ENCODE measurements around the gene MSX2. TPM values are rescaled to one million over a fixed set of nuclear protein-coding genes. Genes with fewer than 3 reads are reported as not detected.

MSX2 gene
- total and polyA plus RNA-seq, 2 donors (not counting 1 experiment from before 2014, with no cell fraction given): 1.3 to 4.5 TPM

DNA sequence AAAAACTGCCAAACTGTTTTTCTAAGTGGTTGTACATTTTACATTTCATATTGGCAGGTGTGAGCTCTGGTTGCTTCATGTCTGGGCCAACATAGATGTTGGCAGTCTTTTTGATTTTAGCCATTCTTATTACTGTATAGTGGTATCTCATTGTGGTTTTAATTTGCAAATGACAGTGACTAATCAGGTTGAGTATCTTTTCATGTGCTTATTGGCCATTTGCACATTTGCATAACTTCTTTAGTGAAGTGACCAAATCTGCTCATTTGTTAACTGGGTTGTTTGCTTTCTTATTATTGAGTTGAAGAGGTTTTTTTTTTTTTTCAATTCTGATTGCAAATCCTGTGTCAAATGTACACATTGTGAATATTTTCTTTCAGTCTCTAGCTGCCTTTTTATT, 36.9 kb upstream of the MSX2 start:
- TF ChIP-seq EZH2 (IDR thresholded peaks at IDR 0.05; ENCODE audit: low read length, missing control alignments): no peak
- TF ChIP-seq, protein P1, sequence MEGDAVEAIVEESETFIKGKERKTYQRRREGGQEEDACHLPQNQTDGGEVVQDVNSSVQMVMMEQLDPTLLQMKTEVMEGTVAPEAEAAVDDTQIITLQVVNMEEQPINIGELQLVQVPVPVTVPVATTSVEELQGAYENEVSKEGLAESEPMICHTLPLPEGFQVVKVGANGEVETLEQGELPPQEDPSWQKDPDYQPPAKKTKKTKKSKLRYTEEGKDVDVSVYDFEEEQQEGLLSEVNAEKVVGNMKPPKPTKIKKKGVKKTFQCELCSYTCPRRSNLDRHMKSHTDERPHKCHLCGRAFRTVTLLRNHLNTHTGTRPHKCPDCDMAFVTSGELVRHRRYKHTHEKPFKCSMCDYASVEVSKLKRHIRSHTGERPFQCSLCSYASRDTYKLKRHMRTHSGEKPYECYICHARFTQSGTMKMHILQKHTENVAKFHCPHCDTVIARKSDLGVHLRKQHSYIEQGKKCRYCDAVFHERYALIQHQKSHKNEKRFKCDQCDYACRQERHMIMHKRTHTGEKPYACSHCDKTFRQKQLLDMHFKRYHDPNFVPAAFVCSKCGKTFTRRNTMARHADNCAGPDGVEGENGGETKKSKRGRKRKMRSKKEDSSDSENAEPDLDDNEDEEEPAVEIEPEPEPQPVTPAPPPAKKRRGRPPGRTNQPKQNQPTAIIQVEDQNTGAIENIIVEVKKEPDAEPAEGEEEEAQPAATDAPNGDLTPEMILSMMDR (conservative IDR thresholded peaks at IDR 0.05 in 1 of 2, IDR thresholded peaks at IDR 0.05 in 1 of 2; ENCODE audit: low read depth in 1 of 2, low read length in 2 of 2): no peak
- Histone ChIP-seq H3K27ac (ENCODE audit: insufficient read depth, low read length) (no peak overlapping the region), H3K4me1 (ENCODE audit: control insufficient read depth, extremely low read depth, insufficient read depth, low read length) (no peaks in the 10 kb centered on the region), H3K36me3 (ENCODE audit: control insufficient read depth, insufficient read depth, low read length) (no peaks in the 10 kb centered on the region), H2AFZ (ENCODE audit: low read length) (no peak overlapping the region), H3K9ac (ENCODE audit: insufficient read depth, low read length) (no peak overlapping the region), H3K79me2 (ENCODE audit: control insufficient read depth, insufficient read depth, low read length) (no peaks in the 10 kb centered on the region), H3K4me2 (ENCODE audit: extremely low read depth, insufficient read depth, low read length) (no peak overlapping the region), H3K27me3 (ENCODE audit: control insufficient read depth, insufficient read depth, low read length) (peaks cover 6% of the 10 kb centered on the region), H4K20me1 (ENCODE audit: control insufficient read depth, extremely low read depth, insufficient read depth, low read length) (no peaks in the 10 kb centered on the region), H3K4me3 (replicated peaks in 1 of 4; ENCODE audit: control extremely low read depth in 1 of 4, insufficient read depth in 1 of 4, low read depth in 3 of 4, low read length in 4 of 4) (no peak overlapping the region), H3K9me3 (ENCODE audit: control insufficient read depth, insufficient read depth, low read depth, low read length) (no peaks in the 10 kb centered on the region)
- no peak for DNase-seq (ENCODE audit: low read depth in 2 of 2)

GRCh38 chr5:174688441-174689354, 35.7 kb upstream of the MSX2 start:
- Histone ChIP-seq H4K20me1 (ENCODE audit: control insufficient read depth, extremely low read depth, insufficient read depth, low read length) (no peaks in the 10 kb centered on the region), H3K9me3 (ENCODE audit: control insufficient read depth, insufficient read depth, low read depth, low read length) (no peaks in the 10 kb centered on the region)

DNA sequence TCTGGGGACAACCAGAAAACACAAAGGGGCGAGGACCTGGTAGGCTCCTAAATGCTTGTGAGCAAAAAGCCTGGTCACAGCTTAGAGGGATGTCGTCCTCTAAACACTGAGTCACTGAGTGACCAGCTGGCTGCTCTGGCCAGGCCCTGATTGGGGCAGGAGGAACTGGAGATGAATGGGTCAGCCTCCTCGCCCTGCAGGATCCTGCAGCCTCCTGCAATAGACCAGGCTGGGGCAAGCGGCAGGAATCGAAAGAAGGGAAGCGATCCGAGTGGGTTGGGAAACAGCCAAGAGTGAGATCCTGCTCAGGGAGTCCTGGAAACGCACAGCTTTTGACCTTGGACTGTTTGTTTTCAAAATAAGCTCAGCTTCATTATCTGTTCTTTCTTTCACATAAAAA, 34.1 kb upstream of the MSX2 start:
- peak; percentile 29 to 39 for DNase-seq (ENCODE audit: low read depth in 2 of 2)
- H2AFZ ChIP-seq (ENCODE audit: low read length): no peak overlapping the region
- TF ChIP-seq, protein P1 (conservative IDR thresholded peaks at IDR 0.05 in 1 of 2, IDR thresholded peaks at IDR 0.05 in 1 of 2; ENCODE audit: low read depth in 1 of 2, low read length in 2 of 2): no peak
- no peak for TF ChIP-seq EZH2 (IDR thresholded peaks at IDR 0.05; ENCODE audit: low read length, missing control alignments)
- no peaks in the 10 kb centered on the region for H3K79me2 ChIP-seq (ENCODE audit: control insufficient read depth, insufficient read depth, low read length)
- H4K20me1 ChIP-seq (ENCODE audit: control insufficient read depth, extremely low read depth, insufficient read depth, low read length): no peaks in the 10 kb centered on the region
- no peak overlapping the region for H3K4me3 ChIP-seq (replicated peaks in 1 of 4; ENCODE audit: control extremely low read depth in 1 of 4, insufficient read depth in 1 of 4, low read depth in 3 of 4, low read length in 4 of 4)
- H3K27me3 ChIP-seq (ENCODE audit: control insufficient read depth, insufficient read depth, low read length): peaks cover 6% of the 10 kb centered on the region
- no peaks in the 10 kb centered on the region for H3K36me3 ChIP-seq (ENCODE audit: control insufficient read depth, insufficient read depth, low read length)
- no peaks in the 10 kb centered on the region for H3K4me1 ChIP-seq (ENCODE audit: control insufficient read depth, extremely low read depth, insufficient read depth, low read length)
- H3K4me2 ChIP-seq (ENCODE audit: extremely low read depth, insufficient read depth, low read length): peak overlapping the region; percentile 13
- no peaks in the 10 kb centered on the region for H3K9me3 ChIP-seq (ENCODE audit: control insufficient read depth, insufficient read depth, low read depth, low read length)
- H3K27ac ChIP-seq (ENCODE audit: insufficient read depth, low read length): no peak overlapping the region
- H3K9ac ChIP-seq (ENCODE audit: insufficient read depth, low read length): no peak overlapping the region

More at GRCh38 chr5:174688441-174689354, 35.7 kb upstream of the MSX2 start:
- DNase-seq (ENCODE audit: low read depth in 2 of 2): no peak
- Histone ChIP-seq H3K36me3 (ENCODE audit: control insufficient read depth, insufficient read depth, low read length) (no peaks in the 10 kb centered on the region), H3K79me2 (ENCODE audit: control insufficient read depth, insufficient read depth, low read length) (no peaks in the 10 kb centered on the region), H3K27me3 (ENCODE audit: control insufficient read depth, insufficient read depth, low read length) (peaks cover 6% of the 10 kb centered on the region), H3K4me3 (replicated peaks in 1 of 4; ENCODE audit: control extremely low read depth in 1 of 4, insufficient read depth in 1 of 4, low read depth in 3 of 4, low read length in 4 of 4) (peak overlapping the region in 1 of 4 experiments; percentile 12), H3K27ac (ENCODE audit: insufficient read depth, low read length) (no peak overlapping the region), H3K9ac (ENCODE audit: insufficient read depth, low read length) (no peak overlapping the region), H2AFZ (ENCODE audit: low read length) (no peak overlapping the region), H3K4me1 (ENCODE audit: control insufficient read depth, extremely low read depth, insufficient read depth, low read length) (no peaks in the 10 kb centered on the region), H3K4me2 (ENCODE audit: extremely low read depth, insufficient read depth, low read length) (peak overlapping the region; percentile 13)
- no peak for TF ChIP-seq EZH2 (IDR thresholded peaks at IDR 0.05; ENCODE audit: low read length, missing control alignments)
- TF ChIP-seq, protein P1 (conservative IDR thresholded peaks at IDR 0.05 in 1 of 2, IDR thresholded peaks at IDR 0.05 in 1 of 2; ENCODE audit: low read depth in 1 of 2, low read length in 2 of 2): no peak

Data from fibroblast of lung (primary cell).